ENCODE measurements around the gene AKAP13.

AKAP13 gene

DNA sequence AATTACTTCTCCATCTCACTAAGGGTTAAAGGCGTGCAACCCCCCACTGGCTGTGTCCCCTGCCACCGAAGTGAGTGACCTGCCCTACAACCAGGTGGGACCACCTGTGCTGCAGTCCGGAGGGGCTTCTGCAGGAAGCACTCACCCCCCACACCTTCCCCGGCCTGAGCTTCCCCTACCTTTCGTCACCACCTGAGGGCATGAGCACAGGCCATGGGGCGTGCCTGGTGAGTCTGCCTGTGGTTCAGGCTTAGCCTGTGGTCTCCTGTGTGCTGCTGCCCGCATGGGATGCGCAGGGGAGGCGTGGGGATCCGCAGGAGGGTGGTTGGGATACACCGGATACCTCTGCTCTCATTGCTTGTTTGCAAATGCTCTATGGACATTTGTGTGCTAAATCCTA is 368.3 kb downstream of the AKAP13 start:
- DNase-seq, result no peak

DNA sequence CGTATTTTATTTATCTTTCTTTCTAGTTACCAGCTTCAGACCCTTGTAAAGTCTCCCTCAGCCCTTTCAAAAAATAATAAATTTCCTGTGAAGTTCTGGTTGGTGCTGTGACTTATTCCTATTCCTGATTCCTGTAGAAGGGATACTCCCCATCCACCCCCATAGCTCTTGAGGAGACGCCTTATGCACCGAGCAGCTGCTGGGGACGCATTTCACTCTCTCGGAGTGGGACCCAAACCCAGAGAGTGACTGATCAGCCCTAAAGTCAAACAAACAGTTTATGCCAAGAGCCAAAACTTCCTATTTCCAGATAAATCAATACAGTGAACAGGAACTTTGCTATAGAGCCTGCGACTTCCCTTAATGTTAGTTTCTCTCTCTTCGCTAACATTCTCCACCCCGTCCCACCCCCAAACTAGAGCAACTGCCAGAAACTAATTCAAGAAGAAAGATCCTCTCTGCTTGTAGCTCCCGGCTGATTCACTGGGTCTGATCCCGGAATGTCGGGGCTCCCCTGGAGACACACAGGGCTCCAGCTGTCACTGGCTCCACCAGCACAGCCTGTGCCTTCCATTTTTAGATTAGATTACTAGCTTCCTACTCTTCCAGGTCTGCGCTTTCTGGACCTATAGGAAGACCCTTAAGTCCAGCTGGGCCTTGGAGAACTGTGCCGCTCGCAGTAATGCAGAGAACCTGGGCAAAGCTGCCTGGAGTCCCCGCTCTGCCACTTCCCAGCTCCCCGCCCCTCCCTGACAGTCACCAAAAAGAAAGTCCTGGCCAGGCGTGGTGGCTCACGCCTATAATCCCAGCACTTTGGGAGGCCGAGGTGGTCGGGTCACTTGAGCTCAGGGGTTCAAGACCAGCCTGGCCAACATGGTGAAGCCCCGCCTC is 369.1 kb downstream of the AKAP13 start:
- DNase-seq, result no peak

DNA sequence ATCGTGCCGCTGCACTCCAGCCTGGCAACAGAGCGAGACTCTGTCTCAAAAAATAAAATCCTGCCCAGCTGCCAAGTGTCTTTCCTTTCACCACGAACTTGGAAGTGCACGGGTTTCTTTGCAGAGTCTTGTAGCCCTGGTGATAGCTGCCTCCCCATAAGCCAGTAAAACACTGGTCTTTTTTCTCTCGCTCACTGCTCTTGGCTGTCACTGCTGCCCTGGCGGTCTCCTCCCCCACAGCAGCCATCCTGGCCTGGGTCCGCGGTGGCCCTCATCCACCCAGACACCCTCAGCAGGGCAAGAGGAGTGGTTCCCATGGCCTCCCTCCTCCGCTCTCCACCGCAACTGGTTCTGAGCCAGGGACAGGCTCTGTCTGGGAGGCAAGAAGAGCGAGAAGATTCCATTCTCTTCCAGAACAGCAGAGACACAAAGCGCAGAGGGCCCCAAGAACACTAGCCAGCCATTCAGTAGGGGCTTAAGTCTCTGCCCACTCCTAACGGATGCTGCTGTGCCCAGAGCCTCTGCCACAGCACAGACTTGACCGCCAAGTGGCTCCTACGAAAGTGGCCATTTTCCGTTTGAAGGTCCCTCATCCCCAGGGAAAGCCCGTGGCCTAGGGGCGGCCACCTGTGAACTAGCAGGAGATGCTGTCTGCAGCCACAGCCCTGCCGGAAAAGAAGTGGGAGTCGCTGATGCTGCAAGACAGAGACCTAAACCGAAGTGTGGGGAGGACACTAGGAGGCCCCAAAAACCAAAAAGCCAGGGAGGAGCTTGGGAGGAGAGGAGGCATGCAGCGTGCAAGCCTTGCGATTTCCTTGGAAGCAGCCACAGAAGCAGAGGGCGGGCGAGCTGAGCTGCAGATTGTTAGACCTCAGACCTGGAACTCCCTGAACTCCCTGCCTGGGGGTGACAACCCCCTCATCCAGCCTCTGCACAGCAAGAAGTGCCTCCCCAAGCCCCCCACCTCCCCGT is 370.2 kb downstream of the AKAP13 start:
- DNase-seq, result no peak

DNA sequence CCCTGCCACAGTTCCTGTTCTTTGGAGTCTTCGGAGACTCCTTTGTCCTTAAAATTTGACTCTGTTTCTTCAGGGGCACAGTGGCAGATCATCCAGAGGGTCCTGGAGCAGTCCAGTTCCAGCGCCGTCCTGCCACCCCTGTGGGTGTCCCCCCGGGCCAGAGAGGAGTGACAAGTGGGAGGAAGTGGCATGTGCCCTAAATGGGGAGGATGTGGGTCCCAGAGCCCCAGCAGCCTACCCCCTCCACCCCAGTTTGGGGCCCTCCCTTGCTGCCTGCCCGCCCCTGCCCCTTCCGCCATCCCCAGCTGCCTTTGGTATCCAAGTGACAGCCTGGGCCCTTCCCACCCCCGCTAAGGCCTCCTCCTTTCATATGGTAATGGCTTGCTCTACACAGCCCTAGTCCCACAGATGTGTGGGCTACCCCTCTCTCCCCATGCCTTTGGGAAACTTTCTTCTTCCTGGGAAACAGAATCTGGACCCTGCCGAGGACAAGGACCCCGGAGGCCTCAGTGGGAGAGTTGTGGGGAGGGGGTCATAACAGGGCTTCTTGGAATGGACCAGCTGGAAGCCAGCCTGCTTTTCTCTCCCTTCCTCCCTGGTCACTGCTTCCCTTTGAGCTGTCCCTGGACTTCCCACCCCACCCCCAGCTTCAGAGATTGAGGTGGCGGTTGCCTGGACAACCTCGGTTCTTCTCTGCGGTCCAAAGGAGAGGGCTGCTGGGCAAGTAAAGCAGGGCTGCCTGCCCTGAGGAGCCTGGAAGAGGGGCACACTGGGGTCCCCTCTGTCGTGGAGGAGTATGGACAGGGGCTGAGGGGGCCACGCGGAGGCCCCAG is 371.1 kb downstream of the AKAP13 start:
- no peak for DNase-seq

DNA sequence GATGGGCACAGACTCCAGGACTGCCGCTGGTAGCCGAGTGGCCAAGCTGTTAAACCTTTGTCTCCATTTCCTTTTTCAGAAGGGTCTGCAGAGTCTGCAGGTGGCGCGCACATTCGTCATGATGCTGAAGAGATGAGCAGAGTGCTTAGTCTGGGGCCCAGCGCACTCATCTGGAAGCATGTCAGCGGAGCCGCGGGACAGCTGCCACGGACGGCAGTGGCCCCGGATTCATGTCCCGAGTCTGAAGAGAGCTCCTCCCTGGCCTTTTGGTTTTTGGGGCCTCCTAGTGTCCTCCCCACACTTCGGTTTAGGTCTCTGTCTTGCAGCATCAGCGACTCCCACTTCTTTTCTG is 371.7 kb downstream of the AKAP13 start:
- DNase-seq, result no peak

DNA sequence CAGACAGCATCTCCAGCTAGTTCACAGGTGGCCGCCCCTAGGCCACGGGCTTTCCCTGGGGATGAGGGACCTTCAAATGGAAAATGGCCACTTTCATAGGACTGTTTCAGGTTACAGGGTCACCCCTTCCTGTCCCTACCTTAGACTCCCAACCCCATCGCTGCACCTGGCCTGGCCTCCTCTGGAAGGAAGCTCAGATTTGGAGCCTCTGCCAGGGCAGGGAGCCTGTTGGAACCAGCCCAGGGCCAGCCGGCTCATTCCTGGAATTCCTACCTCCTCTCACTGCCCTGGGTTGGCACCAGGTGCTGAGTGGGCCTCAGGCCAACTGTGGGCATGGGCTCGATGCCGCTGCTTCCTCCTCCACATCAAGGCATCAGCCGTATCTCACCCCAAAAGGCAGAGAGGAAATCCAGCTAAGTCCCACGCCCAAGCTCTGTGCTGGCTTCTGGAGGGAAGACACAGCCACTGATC is 372.1 kb downstream of the AKAP13 start:
- no peak for DNase-seq

DNA sequence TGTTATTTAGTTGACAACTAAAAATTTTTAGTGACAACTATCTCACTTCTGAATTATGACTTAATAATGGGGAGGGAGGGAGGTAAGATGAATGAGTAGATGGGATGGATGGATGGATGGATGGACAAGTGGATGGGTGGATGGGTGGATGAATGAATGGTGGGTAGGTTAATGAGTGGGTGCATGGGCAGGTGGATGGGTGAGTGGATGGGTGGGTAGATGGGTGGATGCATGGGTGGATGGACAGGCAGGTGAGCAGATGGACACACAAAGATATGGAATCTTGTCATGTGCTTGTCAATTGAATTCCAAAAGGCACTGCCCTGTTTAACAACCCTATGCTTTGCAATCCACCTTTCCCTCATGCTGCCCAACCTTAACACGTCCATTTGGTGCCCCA is 372.9 kb downstream of the AKAP13 start:
- no peak for DNase-seq

DNA sequence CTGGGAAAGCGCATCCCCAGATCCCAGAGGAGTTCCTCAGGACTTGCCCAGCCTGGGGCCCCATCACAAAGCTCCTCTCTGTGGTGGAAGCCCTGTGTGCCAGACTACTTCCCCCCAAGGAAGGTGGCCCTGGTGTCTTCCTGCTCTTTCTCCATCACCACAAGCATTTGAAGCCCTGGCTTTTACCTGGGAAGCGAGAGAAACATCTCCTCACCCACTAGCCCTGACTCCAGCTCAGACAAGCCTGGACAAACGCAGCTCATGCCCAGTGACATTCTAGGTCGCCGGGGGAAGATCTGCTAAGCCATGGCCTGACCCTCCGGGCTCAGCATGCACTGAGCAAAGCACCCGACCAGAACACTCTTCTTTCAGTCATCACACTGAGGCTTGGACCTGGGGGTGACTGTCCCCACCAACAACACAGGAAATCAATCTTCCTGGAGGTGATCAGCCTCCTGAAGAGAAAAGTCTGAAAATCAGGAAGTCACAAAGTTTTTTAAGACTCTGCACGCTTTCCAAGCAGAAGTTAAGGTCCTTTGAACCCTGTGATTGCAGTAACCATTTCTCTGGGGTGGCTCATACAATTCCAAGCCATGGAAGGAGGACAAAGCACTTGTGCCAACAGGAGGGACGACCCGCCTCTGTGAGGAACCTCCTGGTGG is 373.5 kb downstream of the AKAP13 start:
- no peak for DNase-seq

DNA sequence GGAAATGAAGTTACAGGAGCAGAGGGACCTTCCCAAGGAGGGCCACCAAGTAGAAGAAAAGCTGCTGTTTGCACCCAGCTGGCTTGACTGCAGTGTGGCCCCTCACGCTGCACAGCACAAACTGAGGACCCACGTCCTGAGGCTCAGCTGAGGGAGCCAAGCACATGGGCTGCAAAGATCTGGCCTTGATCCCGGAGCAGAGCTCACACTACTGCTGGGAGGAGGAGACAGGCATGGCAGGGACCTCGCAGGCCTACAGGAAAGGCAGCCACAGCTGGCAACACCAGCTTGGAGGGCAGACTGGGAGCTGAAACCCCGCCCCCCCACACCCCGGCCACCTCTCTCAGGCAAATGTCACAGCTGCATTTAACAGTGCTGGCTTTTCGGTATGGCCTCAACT is 374.6 kb downstream of the AKAP13 start:
- DNase-seq, result no peak

DNA sequence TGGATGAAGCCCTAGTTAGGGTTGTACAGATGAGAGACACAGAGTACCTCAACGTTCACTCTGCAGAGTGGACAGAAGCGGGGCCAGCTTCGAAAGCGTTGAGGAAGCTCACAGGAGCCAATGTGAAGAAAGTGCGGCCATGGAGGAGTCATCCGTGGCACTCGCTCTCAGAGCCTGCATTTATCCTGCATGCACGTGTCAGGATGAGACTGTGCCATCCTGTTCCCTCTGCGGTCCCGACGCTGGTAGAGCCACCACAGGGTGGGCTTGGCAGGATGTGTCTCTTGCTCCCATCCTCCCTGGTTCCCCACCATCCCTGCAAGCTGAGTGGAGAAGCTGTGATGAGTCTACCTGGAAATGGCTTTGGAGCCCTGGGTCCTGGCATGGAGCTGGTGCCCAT is 375.1 kb downstream of the AKAP13 start:
- DNase-seq, result no peak

DNA sequence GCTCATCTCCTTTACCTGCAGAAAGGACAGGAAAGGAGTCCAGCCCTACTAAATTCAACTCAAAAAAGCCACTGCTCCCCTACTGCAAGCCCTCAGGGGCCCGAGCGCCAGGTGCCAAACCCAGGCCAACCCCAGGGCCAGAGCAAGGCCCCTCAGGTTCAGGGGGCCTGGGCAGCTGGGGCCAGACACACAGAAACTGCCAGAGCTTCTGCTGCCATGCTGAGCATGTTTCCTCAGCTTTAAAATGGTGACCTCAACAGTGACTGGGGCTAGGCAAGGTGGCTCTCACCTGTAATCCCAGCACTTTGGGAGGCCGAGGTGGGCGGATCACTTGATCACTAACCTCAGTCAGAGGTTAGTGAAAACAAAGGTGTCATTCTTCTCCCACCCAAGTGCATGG is 375.5 kb downstream of the AKAP13 start:
- DNase-seq, result no peak

DNA sequence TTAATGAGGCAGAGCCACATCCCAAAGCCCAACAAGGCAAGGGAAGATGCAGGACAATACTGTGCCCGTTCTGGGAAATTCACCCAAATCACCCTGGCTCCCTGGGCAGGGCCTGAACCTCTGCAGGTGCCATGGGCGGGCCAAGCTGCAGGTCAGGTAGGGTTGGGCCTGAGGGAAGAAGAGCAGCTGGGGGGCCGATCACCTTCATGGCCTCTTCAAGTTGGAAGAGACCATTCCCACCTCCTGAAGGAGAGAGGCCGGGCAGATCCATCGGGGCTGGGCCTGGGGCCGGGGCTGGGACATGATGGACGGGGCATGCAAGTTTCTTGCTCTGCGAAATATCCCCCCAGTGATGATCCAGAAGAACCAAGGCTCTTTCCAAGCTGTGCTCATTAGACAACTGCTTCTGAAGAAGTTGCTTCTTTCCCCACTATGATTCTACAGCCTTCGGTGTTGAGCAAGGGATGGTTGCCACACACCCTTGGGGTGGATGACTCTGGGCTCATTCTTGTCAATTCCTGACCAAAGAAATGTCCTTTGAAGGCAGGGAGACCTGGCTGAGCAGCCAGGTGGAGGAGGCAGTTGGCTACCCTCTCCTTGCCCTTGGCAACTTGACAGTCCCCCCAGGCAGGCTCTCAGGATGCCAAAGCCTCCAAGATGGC is 376.1 kb downstream of the AKAP13 start:
- DNase-seq, result no peak

DNA sequence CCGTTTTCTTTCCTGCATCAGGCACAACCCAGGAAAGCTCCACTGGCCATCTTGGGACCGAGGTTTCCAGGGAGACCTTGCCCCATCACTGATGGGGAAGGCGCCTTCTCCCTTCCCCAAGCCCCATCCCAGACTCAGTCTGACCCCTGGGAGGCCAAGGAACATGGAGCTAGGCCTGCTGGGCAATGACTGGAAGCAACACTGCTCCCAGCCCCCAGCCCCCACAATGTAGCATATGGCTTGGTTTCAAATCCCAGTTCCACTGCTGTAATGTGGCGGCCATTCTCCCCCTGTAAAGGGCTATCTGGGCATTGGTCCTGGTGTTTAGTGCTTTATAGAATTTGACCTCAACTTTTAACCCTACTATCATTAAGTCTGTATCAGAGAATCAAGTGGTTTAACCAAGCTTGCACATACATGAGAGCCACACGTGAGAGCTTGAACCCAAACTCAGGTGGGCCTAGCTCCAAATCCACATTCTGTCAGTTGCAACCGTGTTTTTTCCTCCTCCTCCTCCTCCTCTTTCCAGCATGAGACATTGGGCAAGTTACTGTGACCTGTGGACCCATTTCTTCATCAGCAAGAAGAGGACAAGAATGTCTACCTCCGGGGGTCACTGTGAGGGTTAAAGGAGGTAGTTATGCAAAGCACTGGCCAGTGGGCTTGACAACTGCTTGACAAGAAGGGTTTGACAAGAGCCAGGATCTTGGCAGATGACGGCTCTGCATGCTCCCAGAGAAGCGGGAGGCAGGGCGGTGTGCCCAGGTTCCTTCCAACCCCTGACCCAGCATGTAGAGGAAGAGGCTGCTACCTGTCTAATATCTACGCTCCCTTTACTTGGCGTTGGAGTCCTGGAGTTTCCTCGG is 376.9 kb downstream of the AKAP13 start:
- DNase-seq, result no peak

DNA sequence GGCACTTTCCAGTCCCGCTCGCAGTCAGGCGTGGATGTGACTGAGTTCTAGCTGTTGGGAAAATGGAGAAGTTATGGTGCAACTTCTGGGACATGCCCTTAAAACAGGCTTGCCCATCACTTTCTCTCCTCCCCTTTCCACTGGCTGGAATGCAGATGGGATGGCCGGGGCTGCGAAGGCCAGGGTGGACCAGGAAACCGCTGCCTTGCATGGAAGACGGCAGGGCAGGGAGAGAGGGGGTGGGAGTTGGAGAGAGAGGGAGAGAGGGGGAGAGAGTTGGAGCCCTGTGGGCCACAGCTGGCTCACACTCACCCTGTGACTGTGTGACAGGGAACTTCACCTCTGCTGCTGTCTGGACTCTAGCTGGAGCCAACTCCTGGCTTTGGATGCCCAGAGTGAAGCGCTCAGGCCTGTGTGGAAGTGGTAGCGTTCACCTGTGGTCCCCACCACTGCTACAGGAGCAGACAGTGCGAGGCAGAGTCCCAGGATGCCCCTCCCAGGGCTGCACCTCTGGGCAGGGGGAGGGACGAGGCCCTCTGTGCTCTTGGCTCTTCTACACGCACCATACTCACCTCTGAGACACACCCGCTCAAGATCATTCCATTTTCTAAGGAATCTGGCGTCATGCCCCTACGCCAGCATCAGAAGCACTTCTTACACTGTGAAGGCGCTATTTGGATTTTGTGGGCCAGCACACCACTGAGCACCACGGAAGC is 377.7 kb downstream of the AKAP13 start:
- DNase-seq, result no peak

DNA sequence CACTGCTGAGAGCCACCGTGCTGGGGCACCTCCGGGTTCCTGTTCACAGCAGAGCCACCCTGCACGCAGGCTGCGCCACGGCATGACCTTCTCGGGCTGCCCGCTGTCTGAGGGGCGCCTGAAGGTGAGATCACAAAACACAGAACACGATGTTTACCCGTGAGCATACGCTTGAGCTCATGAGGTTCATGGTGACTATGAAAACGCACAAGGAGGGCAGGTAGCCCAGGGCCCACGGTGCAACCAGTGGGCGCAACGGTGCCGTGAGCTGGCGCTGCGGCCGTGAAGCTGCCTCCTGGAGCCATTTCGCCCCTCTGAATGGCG is 378.2 kb downstream of the AKAP13 start:
- DNase-seq, result no peak

DNA sequence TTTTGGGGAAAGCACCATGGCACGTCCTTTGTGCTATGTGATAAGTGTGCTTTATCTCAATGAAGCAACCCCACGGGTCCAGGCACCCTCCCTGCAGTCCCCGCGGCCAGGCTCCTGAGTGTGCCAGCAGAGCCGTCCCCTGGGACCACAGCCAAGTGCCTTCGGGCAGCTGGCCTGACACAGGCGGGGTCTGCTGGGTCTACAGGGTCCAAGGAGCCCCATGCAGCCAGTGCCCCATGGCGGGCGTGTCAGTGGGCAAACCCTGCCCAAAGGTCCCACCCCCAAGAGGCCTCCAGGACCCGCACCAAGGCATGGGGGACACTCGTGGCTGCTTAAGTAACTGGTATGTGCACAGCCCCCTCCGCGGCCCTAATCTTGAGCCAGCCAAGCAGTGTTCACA is 379.0 kb downstream of the AKAP13 start:
- peak in 1 of 2 experiments; percentile 62 for DNase-seq

DNA sequence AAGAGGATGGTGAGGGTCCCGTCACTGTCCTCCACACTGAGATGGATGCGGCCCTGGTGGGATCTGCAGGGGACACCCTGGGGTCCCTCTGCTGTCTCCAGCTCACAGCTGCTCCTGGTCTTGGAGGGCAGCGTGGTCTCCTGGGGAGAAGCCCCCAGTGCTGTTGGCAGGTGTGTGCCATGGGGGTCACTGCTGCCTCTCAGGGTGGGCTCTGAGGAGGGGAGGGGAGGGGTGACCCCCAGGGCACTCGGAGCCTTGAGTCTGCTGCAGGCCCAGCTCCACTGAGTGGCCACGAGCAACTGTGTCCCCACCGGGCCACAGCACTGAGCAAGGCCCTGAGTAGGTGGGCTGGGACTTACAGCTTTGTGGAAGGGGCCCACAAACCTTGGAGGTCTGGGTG is 379.6 kb downstream of the AKAP13 start:
- DNase-seq, result no peak

DNA sequence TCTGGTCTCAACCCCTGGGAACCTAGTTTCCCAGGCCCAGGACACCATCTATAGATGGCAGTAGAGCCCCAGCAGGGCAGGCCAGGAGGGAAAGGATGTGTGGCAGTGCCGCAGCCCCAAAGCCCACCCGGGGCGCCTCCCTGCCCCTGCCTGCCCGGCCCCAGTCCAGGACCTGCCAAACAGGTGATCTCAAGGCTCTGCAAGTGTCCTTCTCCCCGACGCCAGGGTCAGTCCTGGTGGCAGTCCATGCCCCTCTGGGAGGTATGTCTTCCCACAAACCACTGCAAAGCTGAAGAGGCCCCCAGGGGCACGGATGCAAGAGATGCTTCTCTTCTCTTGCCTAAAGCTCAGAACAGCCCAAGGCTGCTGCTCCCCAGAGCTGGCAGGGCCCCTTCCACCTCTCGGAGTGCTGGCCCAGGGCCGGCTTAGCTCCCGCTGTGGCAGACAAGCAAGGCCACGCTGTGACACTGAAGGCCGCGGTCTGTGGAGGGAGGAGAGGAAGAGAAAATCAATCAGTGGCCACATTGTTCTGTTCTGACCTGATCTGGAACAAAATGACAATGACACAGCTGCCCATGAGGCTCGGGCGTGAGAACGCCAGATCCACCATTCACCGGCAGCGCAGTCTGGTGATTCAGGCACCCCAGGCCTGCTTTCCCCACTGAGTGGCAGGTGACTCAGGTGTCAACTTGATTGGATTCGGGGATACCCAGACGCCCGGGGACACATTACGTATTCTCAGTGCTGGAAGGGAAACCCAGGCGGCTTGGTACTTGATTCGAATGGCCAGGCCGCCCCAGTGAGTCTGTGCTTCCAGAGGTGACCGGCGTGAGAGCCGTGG is 380.3 kb downstream of the AKAP13 start:
- no peak for DNase-seq

DNA sequence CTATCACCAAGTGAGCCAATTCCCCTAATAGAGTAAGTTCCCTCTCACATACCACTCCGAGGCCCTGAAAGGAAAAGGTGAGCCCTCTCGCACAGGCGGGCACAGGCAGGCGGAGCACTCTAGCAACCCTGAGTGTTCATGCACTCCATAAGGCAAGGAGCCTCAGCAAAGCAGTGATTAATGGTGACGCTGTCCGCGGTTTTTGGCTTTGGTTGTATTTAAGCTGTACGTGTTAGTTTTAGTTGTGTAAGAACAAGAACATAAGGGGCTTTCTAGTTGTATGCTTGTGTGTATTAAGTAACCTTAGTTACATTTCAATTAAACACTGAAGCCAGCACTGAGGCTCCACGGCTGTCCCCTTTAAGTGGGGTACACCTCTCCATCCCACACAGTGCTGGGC is 381.2 kb downstream of the AKAP13 start:
- DNase-seq, result peak in 1 of 2 experiments; percentile 9
